H1 (cell line): Measurements from ENCODE around the gene LRRC8D. TPM values are rescaled to one million over a fixed set of nuclear protein-coding genes. Genes with fewer than 3 reads are reported as not detected.
A peak's percentile ranks its signal among the peaks of the same experiment; 100 is the strongest.

Experiments used
- CTCF ChIA-PET: fragments of 300-600 bp; sonication (Branson Sonifier 250); formaldehyde crosslinking; loops from one replicate; lab custom pipeline; 2021; ENCODE audit not compliant: partially characterized antibody; lab: Charles Lee
- POLR2A ChIA-PET: fragments of 300-600 bp; sonication (Branson Sonifier 250); formaldehyde crosslinking; loops from one replicate; lab custom pipeline; 2021; ENCODE audit warnings: inconsistent platforms; ENCODE audit not compliant: partially characterized antibody; lab: Charles Lee
- DNase-seq, 2 experiments: peaks; one replicate each; pipeline versions ENCODE4 v3.0.0 to v3.0.0-alpha.2; 2010 to 2022; ENCODE audit warnings: low spot score in 2 of 2, low read depth in 1 of 2, mixed read lengths in 1 of 2
- FAIRE-seq: peaks from 2 replicates; lab custom pipeline; 2011; peaks lifted over from hg19 to GRCh38; lab: Jason Lieb, UNC
- H2AFZ ChIP-seq: 2 replicates; pipeline ENCODE4 v1.8.1; 2012; ENCODE audit warnings: low read length, inconsistent platforms
- H2AK5ac ChIP-seq: 2 replicates; pipeline ENCODE4 v1.6.1; 2013; ENCODE audit warnings: low read depth, low read length
- H2BK120ac ChIP-seq: replicated peaks from 2 replicates; pipeline ENCODE3; 2013; ENCODE audit warnings: low read depth, low read length, inconsistent platforms
- H2BK12ac ChIP-seq: 2 replicates; pipeline ENCODE4 v1.6.1; 2013; ENCODE audit warnings: low read depth, low read length
- H2BK15ac ChIP-seq: 2 replicates; pipeline ENCODE4 v1.6.1; 2013; ENCODE audit warnings: low read length
- H2BK20ac ChIP-seq: 2 replicates; pipeline ENCODE4 v1.6.1; 2013; ENCODE audit warnings: low read length
- H2BK5ac ChIP-seq: 2 replicates; pipeline ENCODE4 v1.6.1; 2013; ENCODE audit warnings: low read depth, low read length
- H3K14ac ChIP-seq: 2 replicates; pipeline ENCODE4 v1.6.1; 2013; ENCODE audit warnings: inconsistent platforms; ENCODE audit not compliant: insufficient read length
- H3K18ac ChIP-seq: 2 replicates; pipeline ENCODE4 v1.6.1; 2013; ENCODE audit warnings: low read length; ENCODE audit errors: extremely low read depth
- H3K23ac ChIP-seq: 2 replicates; pipeline ENCODE4 v1.6.1; 2013; ENCODE audit warnings: inconsistent platforms; ENCODE audit not compliant: insufficient read length
- H3K23me2 ChIP-seq: 2 replicates; pipeline ENCODE4 v1.6.1; 2013; ENCODE audit warnings: low read depth, low read length
- H3K27ac ChIP-seq: 2 replicates; pipeline ENCODE4 v1.6.1; 2011; ENCODE audit warnings: low read depth, low read length, inconsistent platforms
- H3K27me3 ChIP-seq, 4 experiments: replicated peaks in 1 of 4; 1 replicate in 1 of 4; 2 replicates in 3 of 4; pipeline versions ENCODE4 v1.6.1 to v1.8.1; 2011 to 2013; ENCODE audit warnings: low read length in 3 of 4, mild to moderate bottlenecking in 3 of 4, inconsistent platforms in 2 of 4, mixed read lengths in 2 of 4, moderate library complexity in 1 of 4; ENCODE audit not compliant: control insufficient read depth in 3 of 4, insufficient read depth in 3 of 4; ENCODE audit errors: extremely low read depth in 1 of 4
- H3K36me3 ChIP-seq, 4 experiments: 2 replicates each; pipeline versions ENCODE4 v1.6.1 to v1.8.1; 2011 to 2013; ENCODE audit warnings: mild to moderate bottlenecking in 4 of 4, low read length in 3 of 4, moderate library complexity in 2 of 4, control low read depth in 1 of 4, inconsistent platforms in 1 of 4; ENCODE audit not compliant: insufficient read depth in 4 of 4, control insufficient read depth in 2 of 4
- H3K4ac ChIP-seq: replicated peaks from 2 replicates; pipeline ENCODE3; 2013; ENCODE audit warnings: low read length, low read depth, mixed read lengths, inconsistent platforms; ENCODE audit not compliant: insufficient read length
- H3K4me1 ChIP-seq, 4 experiments: replicated peaks in 1 of 4; 1 replicate in 1 of 4; 2 replicates in 3 of 4; pipeline versions ENCODE4 v1.6.1 to v1.8.1; 2011 to 2013; ENCODE audit warnings: low read length in 3 of 4, inconsistent platforms in 2 of 4, mixed read lengths in 1 of 4; ENCODE audit not compliant: insufficient read depth in 4 of 4, control insufficient read depth in 3 of 4
- H3K4me2 ChIP-seq, 2 experiments: 2 replicates each; pipeline versions ENCODE4 v1.6.1 to v1.8.1; 2011 to 2013; ENCODE audit warnings: low read depth in 2 of 2, low read length in 2 of 2, control low read depth in 1 of 2, inconsistent platforms in 1 of 2, mild to moderate bottlenecking in 1 of 2; ENCODE audit not compliant: insufficient read depth in 1 of 2
- H3K4me3 ChIP-seq, 4 experiments: fragments of 200-600, 300-600 bp in 1 of 4; sonication (generic), shearing (Covaris generic), sonication (Bioruptor Twin) in 1 of 4; 2 replicates each; pipeline versions ENCODE4 v1.5.1 to v1.8.1; 2011 to 2016; ENCODE audit warnings: low read length in 4 of 4, low read depth in 3 of 4, control low read depth in 2 of 4, inconsistent platforms in 2 of 4, mild to moderate bottlenecking in 2 of 4, mixed read lengths in 1 of 4, moderate library complexity in 1 of 4; ENCODE audit not compliant: insufficient read depth in 2 of 4; ENCODE audit errors: extremely low read depth in 1 of 4
- H3K56ac ChIP-seq: replicated peaks from 2 replicates; pipeline ENCODE3; 2013; ENCODE audit warnings: low read depth, mild to moderate bottlenecking, mixed read lengths, low read length, inconsistent platforms; ENCODE audit not compliant: insufficient read length
- H3K79me1 ChIP-seq: 2 replicates; pipeline ENCODE4 v1.6.1; 2013; ENCODE audit warnings: low read depth, low read length, control low read depth
- H3K79me2 ChIP-seq, 2 experiments: 2 replicates each; pipeline versions ENCODE4 v1.6.1 to v1.8.1; 2012 to 2013; ENCODE audit warnings: low read length in 2 of 2, mild to moderate bottlenecking in 2 of 2, inconsistent platforms in 1 of 2; ENCODE audit not compliant: insufficient read depth in 2 of 2, control insufficient read depth in 1 of 2
- H3K9ac ChIP-seq, 4 experiments: replicated peaks in 1 of 4; 1 replicate in 1 of 4; 2 replicates in 3 of 4; pipeline versions ENCODE4 v1.6.1 to v1.8.1; 2011 to 2013; ENCODE audit warnings: low read depth in 3 of 4, low read length in 3 of 4, control low read depth in 2 of 4, mild to moderate bottlenecking in 2 of 4, moderate library complexity in 2 of 4, inconsistent platforms in 1 of 4; ENCODE audit errors: extremely low read depth in 1 of 4
- H3K9me3 ChIP-seq, 2 experiments: 2 replicates each; pipeline versions ENCODE4 v1.6.1 to v1.8.1; 2012 to 2013; ENCODE audit warnings: mild to moderate bottlenecking in 2 of 2, moderate library complexity in 2 of 2, control low read depth in 1 of 2, inconsistent platforms in 1 of 2, low read depth in 1 of 2, low read length in 1 of 2, mixed read lengths in 1 of 2; ENCODE audit not compliant: insufficient read depth in 2 of 2
- H4K20me1 ChIP-seq, 2 experiments: replicated peaks in 1 of 2; 2 replicates each; pipeline versions ENCODE3 to v1.8.1; 2011 to 2013; ENCODE audit warnings: inconsistent platforms in 2 of 2, low read length in 2 of 2, mild to moderate bottlenecking in 1 of 2; ENCODE audit not compliant: insufficient read depth in 2 of 2, control insufficient read depth in 1 of 2
- H4K5ac ChIP-seq: 2 replicates; pipeline ENCODE4 v1.6.1; 2013; ENCODE audit warnings: low read length, low read depth, mixed read lengths, inconsistent platforms; ENCODE audit not compliant: insufficient read length
- H4K8ac ChIP-seq: 2 replicates; pipeline ENCODE4 v1.8.0; 2013; ENCODE audit warnings: mild to moderate bottlenecking, moderate library complexity, low read length, inconsistent platforms; ENCODE audit not compliant: insufficient read depth; ENCODE audit errors: extremely low read depth
- H4K91ac ChIP-seq: replicated peaks from 2 replicates; pipeline ENCODE3; 2013; ENCODE audit warnings: low read length, mixed read lengths, inconsistent platforms; ENCODE audit not compliant: insufficient read length
- EGR1 ChIP-seq: IDR thresholded peaks from 2 replicates; pipeline ENCODE4 v1.6.1; 2011; ENCODE audit warnings: low read depth, low read length, borderline replicate concordance
- GTF2F1 ChIP-seq: IDR thresholded peaks from 2 replicates; pipeline ENCODE4 v1.6.1; 2012; ENCODE audit warnings: low read depth, low read length, improper control_type of control experiment, borderline replicate concordance
- KDM4A ChIP-seq: IDR thresholded peaks from one replicate; pipeline ENCODE4 v1.7.1; 2012; ENCODE audit warnings: low read depth, mild to moderate bottlenecking, moderate library complexity, low read length, inconsistent platforms; ENCODE audit not compliant: severe bottlenecking
- NRF1 ChIP-seq: IDR thresholded peaks from 2 replicates; pipeline ENCODE4 v1.6.1; 2011; ENCODE audit warnings: mild to moderate bottlenecking, low read depth, low read length, improper control_type of control experiment
- RNF2 ChIP-seq: fragments of 200-900, 300-1000 bp; sonication (generic); IDR thresholded peaks from 2 replicates; pipeline ENCODE4 v1.7.1; 2016; ENCODE audit warnings: borderline replicate concordance, low read depth, mild to moderate bottlenecking, antibody characterized with exemption, low read length; ENCODE audit not compliant: poor library complexity, severe bottlenecking; ENCODE audit errors: missing control alignments
- SP4 ChIP-seq: IDR thresholded peaks from 2 replicates; pipeline ENCODE4 v1.6.1; 2012; ENCODE audit warnings: low read length, inconsistent platforms
- WGBS, 2 experiments: shearing (Covaris generic) in 1 of 2; methylation state at CpG; one replicate each; pipeline versions ENCODE4 v1.1.6 to v1.1.7; 2013 to 2015; ENCODE audit warnings: low lambda C conversion rate in 2 of 2, mixed read lengths in 2 of 2, inconsistent platforms in 1 of 2, low coverage in 1 of 2, missing lambda C conversion rate in 1 of 2; ENCODE audit not compliant: insufficient replicate concordance in 2 of 2, insufficient coverage in 1 of 2, insufficient read length in 1 of 2; ENCODE audit errors: extremely low coverage in 1 of 2, missing lambda C conversion rate in 1 of 2; 5-methylcytosine and 5-hydroxymethylcytosine counted together
- polyA plus RNA-seq, 7 experiments: library from polyadenylated mRNA; depleted of rRNA in 3 of 7; stranded (reverse) in 5 of 7; unstranded in 2 of 7; fragments of >200 nt in 5 of 7; fragments of 200-250 nt in 2 of 7; gene quantifications; 1 replicate in 5 of 7; 2 replicates in 1 of 7; 4 replicates in 1 of 7; pipeline versions ENCODE4 v1.2.1 to v1.2.3, GENCODE V29; 2011 to 2013; ENCODE audit warnings: missing spikeins in 2 of 7, mixed read lengths in 2 of 7
- total RNA-seq: library from RNA; stranded (reverse); fragmentation: NEBNext Ultra II Directional; extraction: Animal tissue kit (Norgen Biotek cat#: 25700); gene quantifications from 2 replicates; pipeline ENCODE4 v1.2.1, GENCODE V29; 2021
- TF ChIP-seq, protein P1 (sequence below): IDR thresholded peaks from 2 replicates; pipeline ENCODE4 v1.6.1; 2012; ENCODE audit warnings: inconsistent platforms
- TF ChIP-seq, protein P2 (sequence below): IDR thresholded peaks from 2 replicates; pipeline ENCODE4 v1.6.1; 2011; ENCODE audit warnings: low read length, improper control_type of control experiment
- TF ChIP-seq, protein P3 (sequence below): IDR thresholded peaks from 2 replicates; pipeline ENCODE4 v1.6.1; 2011; ENCODE audit warnings: low read depth, mild to moderate bottlenecking, low read length; ENCODE audit not compliant: insufficient read depth

Gene LRRC8D
- total and polyA plus RNA-seq, 2 of the 8 experiments (the other 6 are each of a cell fraction or from before 2014, with no cell fraction given), result 42.0 to 58.5 TPM

- Histone ChIP-seq H2BK5ac (no peak overlapping the region), H4K91ac (no peak overlapping the region), H4K5ac (no peak overlapping the region), H3K23ac (no peak overlapping the region), H2BK12ac (no peak overlapping the region), H3K9me3 (no peaks in the 10 kb centered on the region), H2AFZ (peak overlapping the region; percentile 55; the same call in 1 of the 2 replicates), H4K8ac (no peak overlapping the region), H2BK15ac (no peak overlapping the region), H2AK5ac (no peak overlapping the region), H3K79me2 (no peaks in the 10 kb centered on the region), H2BK20ac (no peak overlapping the region), H3K4me1 (no peaks in the 10 kb centered on the region), H3K4me3 (no peak overlapping the region), H3K27me3 (no peaks in the 10 kb centered on the region), H3K36me3 (no peaks in the 10 kb centered on the region), H3K56ac (no peak overlapping the region), H3K4me2 (no peak overlapping the region), H3K79me1 (no peaks in the 10 kb centered on the region), H3K4ac (no peak overlapping the region), H3K14ac (no peak overlapping the region), H3K9ac (no peak overlapping the region), H3K27ac (no peak overlapping the region), H2BK120ac (no peak overlapping the region), H4K20me1 (no peaks in the 10 kb centered on the region), H3K18ac (no peak overlapping the region), H3K23me2 (no peaks in the 10 kb centered on the region)
- POLR2A ChIA-PET, result interaction anchor here (0.5 to 1.1 kb wide), 3 partner anchors 9 to 207 kb away, joined by 3 to 4 read pairs (median 3); no protein-coding TSS in a partner anchor
- WGBS, 2 experiments, result 72% methylated on average over 3 of the region's 3 CpGs; no CpG with 5 or more reads in 1 of the 2 experiments
- FAIRE-seq (no peak), DNase-seq (no peak)
- CTCF ChIA-PET, result interaction anchor here (0.7 to 2.2 kb wide), 4 partner anchors 10 to 209 kb away, joined by 3 to 6 read pairs (median 3); no protein-coding TSS in a partner anchor
- TF ChIP-seq NRF1, result no peak
- TF ChIP-seq, protein P1, sequence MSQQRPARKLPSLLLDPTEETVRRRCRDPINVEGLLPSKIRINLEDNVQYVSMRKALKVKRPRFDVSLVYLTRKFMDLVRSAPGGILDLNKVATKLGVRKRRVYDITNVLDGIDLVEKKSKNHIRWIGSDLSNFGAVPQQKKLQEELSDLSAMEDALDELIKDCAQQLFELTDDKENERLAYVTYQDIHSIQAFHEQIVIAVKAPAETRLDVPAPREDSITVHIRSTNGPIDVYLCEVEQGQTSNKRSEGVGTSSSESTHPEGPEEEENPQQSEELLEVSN, result no peak
- TF ChIP-seq, protein P2, sequence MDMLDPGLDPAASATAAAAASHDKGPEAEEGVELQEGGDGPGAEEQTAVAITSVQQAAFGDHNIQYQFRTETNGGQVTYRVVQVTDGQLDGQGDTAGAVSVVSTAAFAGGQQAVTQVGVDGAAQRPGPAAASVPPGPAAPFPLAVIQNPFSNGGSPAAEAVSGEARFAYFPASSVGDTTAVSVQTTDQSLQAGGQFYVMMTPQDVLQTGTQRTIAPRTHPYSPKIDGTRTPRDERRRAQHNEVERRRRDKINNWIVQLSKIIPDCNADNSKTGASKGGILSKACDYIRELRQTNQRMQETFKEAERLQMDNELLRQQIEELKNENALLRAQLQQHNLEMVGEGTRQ, result peak; percentile 60
- no peak for TF ChIP-seq SP4
- TF ChIP-seq EGR1, result no peak
- TF ChIP-seq RNF2, result no peak
- TF ChIP-seq GTF2F1, result no peak
- no peak for TF ChIP-seq KDM4A
- TF ChIP-seq, protein P3, sequence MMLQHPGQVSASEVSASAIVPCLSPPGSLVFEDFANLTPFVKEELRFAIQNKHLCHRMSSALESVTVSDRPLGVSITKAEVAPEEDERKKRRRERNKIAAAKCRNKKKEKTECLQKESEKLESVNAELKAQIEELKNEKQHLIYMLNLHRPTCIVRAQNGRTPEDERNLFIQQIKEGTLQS, result 0 out of 2 replicates have a peak, but pooled peaks have one; percentile 4
Measured at GRCh38 chr1:89791064-89791726, 29.6 kb upstream of the LRRC8D start.
